HG03139 (cell line): ENCODE results near the gene TNNI2.
"Not testable (repeated sequence)": the region's sequence is repeated elsewhere in the genome, so short reads cannot be mapped to it uniquely, and the experiment has no call there.

Experiments used
- ATAC-seq: cut with Tn5 transposase; IDR thresholded peaks from one replicate; pipeline ENCODE4 v1.9.1; 2021; ENCODE audit not compliant: unreplicated experiment

TNNI2 gene

GRCh38 chr11:1871531-1871930 is 32.8 kb downstream of the TNNI2 start:
- no peak for ATAC-seq

- no peak for ATAC-seq
Observed at GRCh38 chr11:1872267-1872985, 33.6 kb downstream of the TNNI2 start.

GRCh38 chr11:1873048-1873812 is 34.4 kb downstream of the TNNI2 start:
- ATAC-seq = no peak

- not testable (repeated sequence) for ATAC-seq
Observed at GRCh38 chr11:1873813-1874150, 35.0 kb downstream of the TNNI2 start.

- not testable (repeated sequence) for ATAC-seq
Observed at GRCh38 chr11:1874441-1875092, 35.8 kb downstream of the TNNI2 start.

- no peak for ATAC-seq
Observed at GRCh38 chr11:1875093-1875850, 36.5 kb downstream of the TNNI2 start.

- ATAC-seq = not testable (repeated sequence)
Observed at GRCh38 chr11:1875851-1876301, 37.1 kb downstream of the TNNI2 start.

- ATAC-seq = no peak
Observed at GRCh38 chr11:1876361-1877063, 37.7 kb downstream of the TNNI2 start.

- ATAC-seq = no peak
Observed at GRCh38 chr11:1877211-1878136, 38.7 kb downstream of the TNNI2 start.

- ATAC-seq = no peak
Observed at GRCh38 chr11:1878137-1879031, 39.6 kb downstream of the TNNI2 start.

- ATAC-seq = no peak
Observed at GRCh38 chr11:1879342-1879940, 40.7 kb downstream of the TNNI2 start.

- ATAC-seq = no peak
Observed at GRCh38 chr11:1879941-1880720, 41.4 kb downstream of the TNNI2 start.

GRCh38 chr11:1880746-1881441 is 42.1 kb downstream of the TNNI2 start:
- no peak for ATAC-seq

GRCh38 chr11:1881442-1882264 is 42.9 kb downstream of the TNNI2 start:
- no peak for ATAC-seq

- no peak for ATAC-seq
Observed at GRCh38 chr11:1882265-1883238, 43.8 kb downstream of the TNNI2 start.
